SIG-M5 treated with dmso at 0.1 percent for 504 hours (cell line): ENCODE results near the gene UTP11.
"Not testable (repeated sequence)": the region's sequence is repeated elsewhere in the genome, so short reads cannot be mapped to it uniquely, and the experiment has no call there.

Experiments
- DNase-seq: peaks from one replicate; lab custom pipeline; 2025; ENCODE audit not compliant: unreplicated experiment; lab: John Stamatoyannopoulos, UW

The UTP11 gene

GRCh38 chr1:38012363-38013226 lies at the start of gene UTP11:
Gene UTP11, plus strand, starts transcription at chr1:38012734. Its CDS starts 69 bp downstream, at chr1:38012803.
- peak; percentile 100 for DNase-seq

GRCh38 chr1:37964106-37964505 lies 48.4 kb upstream of the UTP11 start:
- DNase-seq: not testable (repeated sequence)

- no peak for DNase-seq
Measured at GRCh38 chr1:37965301-37965700, 47.2 kb upstream of the UTP11 start.

- DNase-seq: not testable (repeated sequence)
Measured at GRCh38 chr1:37973684-37974083, 38.9 kb upstream of the UTP11 start.

GRCh38 chr1:37974567-37974966 lies 38.0 kb upstream of the UTP11 start:
- no peak for DNase-seq

GRCh38 chr1:37975083-37975482 lies 37.5 kb upstream of the UTP11 start:
- DNase-seq: peak; percentile 34

GRCh38 chr1:37978541-37978940 lies 34.0 kb upstream of the UTP11 start:
- DNase-seq: no peak

GRCh38 chr1:37983546-37983945 lies 29.0 kb upstream of the UTP11 start:
- DNase-seq: no peak

- no peak for DNase-seq
Measured at GRCh38 chr1:37987679-37988078, 24.9 kb upstream of the UTP11 start.

GRCh38 chr1:37989361-37989930 lies 23.1 kb upstream of the UTP11 start:
- DNase-seq: peak; percentile 23

GRCh38 chr1:37994886-37995566 lies 17.5 kb upstream of the UTP11 start:
- no peak for DNase-seq

- DNase-seq: no peak
Measured at GRCh38 chr1:37995751-37996345, 16.7 kb upstream of the UTP11 start.

GRCh38 chr1:37997256-37998088 lies 15.1 kb upstream of the UTP11 start:
- DNase-seq: no peak

GRCh38 chr1:37998089-37998808 lies 14.3 kb upstream of the UTP11 start:
- no peak for DNase-seq

GRCh38 chr1:37998913-37999429 lies 13.6 kb upstream of the UTP11 start:
- no peak for DNase-seq

- peak; percentile 33 for DNase-seq
Measured at GRCh38 chr1:37999430-38000232, 12.9 kb upstream of the UTP11 start.

- no peak for DNase-seq
Measured at GRCh38 chr1:38000233-38000528, 12.4 kb upstream of the UTP11 start.

- no peak for DNase-seq
Measured at GRCh38 chr1:38000529-38001455, 11.7 kb upstream of the UTP11 start.
